ENCODE data around the gene GALNT9.

GALNT9 gene

DNA sequence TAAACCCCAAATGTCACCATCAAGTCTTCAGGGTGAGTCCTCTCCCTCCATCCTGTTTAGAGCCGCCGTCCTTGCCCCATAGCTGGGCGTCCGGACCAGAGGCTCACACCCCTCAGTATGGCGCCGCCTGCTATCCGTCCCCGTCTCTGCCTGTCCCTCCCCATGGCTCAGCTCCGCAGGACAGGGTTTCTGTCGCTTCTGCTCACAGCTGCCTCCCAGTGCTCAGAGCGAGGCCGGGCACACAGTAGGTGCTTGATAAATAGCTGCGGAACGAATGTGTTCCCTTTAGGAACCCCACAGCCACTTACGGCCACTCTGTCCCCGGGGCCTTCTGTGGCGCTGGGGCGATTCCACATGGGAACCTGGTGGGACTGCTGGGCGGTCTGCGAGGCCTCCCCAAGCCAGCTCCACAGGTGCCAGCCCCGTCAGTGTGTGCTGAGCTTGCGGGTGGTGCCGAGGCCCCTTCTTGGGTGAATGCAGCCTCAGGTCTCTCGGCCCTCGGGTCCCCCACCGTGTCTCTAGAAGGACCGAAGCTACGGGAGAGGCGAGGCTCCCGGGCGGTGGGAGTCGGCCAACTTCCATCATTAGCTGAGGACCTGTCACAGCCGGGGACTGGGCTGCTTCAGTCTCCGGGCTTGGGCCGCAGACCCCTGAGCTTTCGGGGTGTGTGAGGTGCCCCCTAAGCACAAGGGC, 122.2 kb downstream of the GALNT9 start:
- no peak for DNase-seq

DNA sequence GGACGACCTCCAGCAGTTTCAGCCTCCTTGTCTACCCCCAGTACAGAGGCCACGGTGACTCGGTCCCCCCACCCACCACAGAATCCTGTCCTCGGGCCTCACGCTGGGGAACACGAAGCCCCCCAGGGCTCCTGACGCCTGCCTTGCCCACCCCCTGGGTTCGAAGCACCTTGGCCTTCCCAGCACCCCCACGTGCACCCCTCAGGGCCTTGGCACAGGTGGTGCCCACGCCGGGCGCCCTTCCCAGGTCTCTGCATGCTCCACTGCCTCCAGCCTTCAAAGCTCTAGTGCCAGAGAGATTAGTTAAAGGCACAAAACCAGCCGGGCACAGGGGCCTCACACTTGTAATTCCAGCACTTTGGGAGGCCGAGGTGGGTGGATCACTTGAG, 123.3 kb downstream of the GALNT9 start:
- no peak for DNase-seq

DNA sequence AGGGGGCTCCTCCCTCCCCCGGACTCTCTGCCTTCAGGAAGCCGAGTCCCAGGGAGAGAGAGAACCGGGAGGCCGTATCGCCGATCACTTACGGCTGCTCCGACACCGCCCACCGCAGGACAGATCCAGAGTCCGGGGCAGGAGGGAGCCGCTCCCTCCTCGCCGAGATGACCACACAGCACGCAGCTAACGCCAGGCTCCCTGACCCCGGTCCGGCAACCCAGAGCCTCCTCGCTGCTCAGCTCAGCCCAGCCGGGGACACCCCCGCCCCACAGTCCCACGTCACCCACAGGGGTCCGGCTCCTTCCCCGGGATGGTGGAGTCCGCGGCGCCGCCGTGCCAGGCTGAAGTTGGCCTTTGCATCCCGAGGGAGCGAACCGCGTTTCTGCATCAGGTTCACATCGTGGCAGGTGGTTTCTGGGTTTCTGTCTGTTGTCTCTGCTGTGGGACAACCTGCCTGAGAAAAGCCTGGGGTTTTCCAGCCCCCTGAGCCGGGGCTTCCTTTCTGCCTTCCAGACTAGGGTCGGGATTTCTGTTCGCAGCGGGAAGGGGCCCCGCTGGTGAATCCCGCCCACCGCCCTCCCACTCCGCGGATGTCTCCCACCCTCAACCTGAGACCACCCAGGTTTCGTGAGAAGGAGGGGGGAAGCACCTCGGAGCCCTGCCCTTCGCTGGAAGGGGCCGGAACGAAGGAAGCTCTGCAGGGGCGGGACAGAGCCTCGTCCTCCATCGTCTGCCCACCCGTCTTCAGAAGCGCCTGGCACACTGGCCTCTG, 123.9 kb downstream of the GALNT9 start:
- no peak for DNase-seq

GRCh38 chr12:132204793-132205270, 124.6 kb downstream of the GALNT9 start:
- DNase-seq = no peak

DNA sequence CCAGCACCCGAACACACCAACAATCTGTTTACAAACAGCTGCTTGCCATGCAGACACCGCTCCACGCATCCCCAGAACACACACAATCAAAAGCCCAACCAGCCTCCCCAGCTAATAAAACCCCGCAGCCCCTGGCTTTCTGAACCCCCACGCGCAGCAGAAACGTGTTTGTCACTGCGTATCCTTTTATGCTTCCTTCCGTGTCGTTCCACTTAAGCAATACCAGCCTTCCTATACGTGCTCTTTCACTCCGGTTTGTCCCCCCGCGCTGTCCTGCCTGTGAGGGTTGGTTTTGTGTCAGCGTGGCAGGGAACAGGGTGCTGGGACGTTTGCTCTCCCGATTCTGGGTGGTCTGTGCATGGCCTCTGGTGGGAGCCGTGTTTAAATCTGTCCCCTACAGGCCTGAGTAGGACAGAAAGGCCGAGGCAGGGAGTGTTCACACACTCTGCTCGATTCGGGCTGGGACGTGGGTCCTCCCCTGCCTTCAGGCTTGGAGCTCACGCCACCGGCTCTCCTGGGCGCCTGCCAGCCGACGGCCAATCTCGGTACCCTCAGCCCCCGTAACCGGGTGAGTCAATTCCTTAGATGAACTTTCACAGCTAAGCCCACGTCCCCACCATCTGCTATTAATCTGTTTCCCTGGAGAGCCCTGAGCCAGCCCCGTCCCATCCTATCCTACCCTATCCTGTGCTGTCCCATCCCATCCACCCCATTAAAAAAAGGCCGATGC, 125.2 kb downstream of the GALNT9 start:
- no peak for DNase-seq

- DNase-seq = no peak
These were observed 126.3 kb downstream of the GALNT9 start for GRCh38 chr12:132202929-132203721.

- no peak for DNase-seq
These were observed 127.8 kb downstream of the GALNT9 start for GRCh38 chr12:132201391-132202120.

DNA sequence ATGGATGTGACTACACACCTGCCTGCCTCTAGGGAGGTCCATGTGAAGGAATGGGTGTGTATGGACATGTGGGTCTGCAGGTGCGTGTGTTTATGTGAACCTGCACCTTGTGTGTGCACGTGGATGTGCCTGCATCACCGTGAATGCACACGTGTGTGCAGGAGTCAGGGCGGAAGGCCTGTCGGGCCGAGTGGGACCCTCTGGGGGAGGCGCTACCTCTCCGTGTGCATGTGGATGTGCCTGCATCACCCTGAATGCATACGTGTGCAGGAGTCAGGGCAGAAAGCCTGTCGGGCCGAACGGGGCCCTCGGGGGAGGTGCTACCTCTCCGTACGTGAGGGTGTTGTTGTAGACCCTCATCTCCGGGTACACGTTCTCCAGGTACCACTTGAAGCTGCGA, 128.6 kb downstream of the GALNT9 start:
- no peak for DNase-seq

DNA sequence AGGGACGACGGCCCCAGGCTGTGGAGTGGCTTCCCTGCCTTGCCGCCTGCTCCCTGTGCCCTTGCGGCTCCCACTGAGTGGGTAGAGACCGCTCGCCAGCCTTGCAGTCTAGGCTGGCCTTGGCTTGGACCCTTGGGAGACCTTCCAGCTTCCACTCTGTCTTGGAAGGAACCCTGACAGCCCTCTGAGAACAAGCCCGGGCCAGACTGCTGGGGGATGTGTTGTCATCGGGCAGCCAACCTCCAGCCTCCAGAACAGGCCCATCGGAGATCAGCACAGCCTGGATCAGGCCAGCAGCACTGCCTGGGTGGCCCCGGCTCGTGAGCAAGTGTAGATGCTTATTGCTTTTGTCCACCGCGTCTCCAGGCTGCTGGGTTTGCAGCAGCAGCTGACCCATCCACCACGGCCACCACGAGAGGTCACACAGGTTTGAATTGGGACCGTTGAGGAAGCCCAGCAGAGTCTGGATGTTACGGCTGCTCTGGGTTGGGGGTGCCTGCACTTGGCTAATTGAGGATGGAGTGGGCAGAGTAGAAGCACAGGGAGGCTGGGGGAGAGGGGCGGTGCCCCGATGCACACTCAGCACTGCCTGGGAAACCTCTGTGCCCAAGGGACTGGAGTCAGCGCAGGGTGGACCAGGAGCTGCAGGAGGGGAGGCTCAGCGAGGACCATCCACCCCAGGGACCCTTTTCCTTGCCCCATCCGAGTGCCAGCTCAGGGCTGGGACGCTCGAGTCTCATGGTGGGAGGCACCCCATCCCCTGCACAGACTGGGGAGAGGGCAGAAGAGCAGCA, 129.7 kb downstream of the GALNT9 start:
- no peak for DNase-seq

- no peak for DNase-seq
These were observed 130.3 kb downstream of the GALNT9 start for GRCh38 chr12:132199101-132199500.

DNA sequence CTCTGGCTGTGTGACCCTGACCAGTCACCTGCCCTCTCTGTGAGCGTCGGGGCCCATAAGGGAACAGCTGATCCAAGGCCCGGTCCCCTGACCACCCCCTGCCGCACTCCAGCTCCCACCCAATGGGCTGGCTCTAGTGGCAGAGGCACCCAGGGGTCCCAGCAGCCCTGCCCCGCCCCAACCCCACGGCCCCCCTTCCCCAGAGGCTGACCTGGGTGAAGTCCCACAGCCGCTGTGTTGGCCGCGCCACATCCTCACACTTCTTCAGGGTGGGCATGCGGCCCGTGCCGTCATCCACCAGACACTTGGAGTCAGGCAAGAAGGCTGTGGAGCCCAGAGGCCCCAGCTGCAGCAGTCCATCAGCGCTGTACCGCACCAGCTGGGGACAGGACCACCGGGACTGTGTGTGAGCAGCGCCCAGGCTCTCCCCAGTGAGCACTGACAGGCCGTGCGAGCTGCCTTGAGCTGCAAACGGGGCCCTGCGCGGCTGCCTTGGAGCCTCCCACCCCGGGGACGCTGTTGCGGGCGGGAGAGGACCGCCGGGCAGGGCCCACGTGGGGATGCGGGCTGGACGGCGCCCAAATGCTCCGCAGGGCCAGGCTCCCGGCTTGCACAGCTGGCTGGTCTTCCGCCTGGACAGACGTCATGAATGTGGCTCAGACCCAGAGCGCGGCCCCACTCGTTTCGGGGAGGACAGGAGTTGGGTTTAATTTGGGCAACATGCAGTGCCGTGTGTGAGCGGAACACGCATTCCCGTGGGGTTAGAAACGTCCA, 131.6 kb downstream of the GALNT9 start:
- DNase-seq = no peak

DNA sequence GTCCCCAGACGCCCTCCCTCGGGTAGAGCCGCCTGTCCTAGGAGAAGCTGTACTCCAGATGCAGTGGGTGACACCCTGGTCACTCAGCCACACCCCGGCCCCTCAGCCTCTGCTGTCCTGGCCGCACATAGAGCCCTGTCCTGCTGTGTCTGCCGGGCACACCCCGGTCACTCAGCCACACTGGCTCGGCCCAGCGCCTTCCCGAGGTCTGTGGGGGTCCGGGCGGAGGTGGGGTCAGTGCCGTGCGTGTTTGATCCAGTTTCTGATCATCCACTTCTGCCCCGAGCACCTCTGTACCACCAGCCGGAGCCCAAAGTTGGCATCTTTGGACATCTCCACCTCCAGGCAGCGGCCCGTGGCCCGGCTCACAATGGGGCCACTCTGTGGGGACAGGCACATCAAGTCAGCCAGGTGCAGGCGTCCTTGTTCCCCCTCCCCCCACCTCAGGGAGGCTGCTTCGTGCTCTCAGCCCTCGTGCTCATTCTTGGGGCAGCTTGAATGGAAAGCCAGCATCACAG, 132.5 kb downstream of the GALNT9 start:
- no peak for DNase-seq

GRCh38 chr12:132196038-132196872, 133.1 kb downstream of the GALNT9 start:
- peak; percentile 70 for DNase-seq

DNA sequence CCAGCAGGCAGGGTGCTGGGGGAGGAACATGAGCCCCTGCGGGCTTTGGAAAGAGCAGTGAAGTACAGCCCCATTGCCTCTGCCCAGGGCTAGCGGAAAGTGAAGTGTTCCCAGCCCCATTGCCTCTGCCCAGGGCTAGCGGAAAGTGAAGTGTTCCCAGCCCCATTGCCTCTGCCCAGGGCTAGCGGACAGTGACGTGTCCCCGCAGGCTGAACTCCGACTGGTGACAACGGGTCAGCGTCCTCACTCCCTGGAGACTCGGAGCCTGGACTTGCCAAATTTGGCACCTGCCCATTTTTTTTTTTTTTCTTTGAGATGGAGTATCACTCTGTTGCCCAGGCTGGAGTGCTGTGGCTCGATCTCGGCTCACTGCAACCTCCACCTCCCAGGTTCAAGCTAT, 134.1 kb downstream of the GALNT9 start:
- DNase-seq = peak; percentile 39

DNA sequence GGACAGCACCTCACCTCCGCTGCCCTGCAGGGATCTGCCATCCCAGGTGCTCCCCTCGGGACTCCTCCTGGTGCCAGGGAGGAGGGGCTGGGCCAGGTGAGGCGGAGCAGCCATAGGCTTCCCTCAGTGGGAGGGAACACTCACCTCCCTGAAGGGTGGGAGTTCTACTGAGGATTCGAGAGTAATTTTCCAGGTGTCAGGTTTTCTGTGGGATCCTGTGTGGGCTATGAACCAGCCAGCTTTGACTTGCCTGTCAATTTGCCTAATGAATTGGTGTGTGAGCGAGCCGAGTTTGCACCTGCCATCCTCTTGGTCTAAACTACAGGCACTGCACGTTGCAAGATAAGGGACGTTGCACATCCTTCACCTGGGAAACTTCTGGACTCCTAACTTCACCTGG, 134.8 kb downstream of the GALNT9 start:
- DNase-seq = no peak

GRCh38 chr12:132194056-132194455, 135.3 kb downstream of the GALNT9 start:
- no peak for DNase-seq

DNA sequence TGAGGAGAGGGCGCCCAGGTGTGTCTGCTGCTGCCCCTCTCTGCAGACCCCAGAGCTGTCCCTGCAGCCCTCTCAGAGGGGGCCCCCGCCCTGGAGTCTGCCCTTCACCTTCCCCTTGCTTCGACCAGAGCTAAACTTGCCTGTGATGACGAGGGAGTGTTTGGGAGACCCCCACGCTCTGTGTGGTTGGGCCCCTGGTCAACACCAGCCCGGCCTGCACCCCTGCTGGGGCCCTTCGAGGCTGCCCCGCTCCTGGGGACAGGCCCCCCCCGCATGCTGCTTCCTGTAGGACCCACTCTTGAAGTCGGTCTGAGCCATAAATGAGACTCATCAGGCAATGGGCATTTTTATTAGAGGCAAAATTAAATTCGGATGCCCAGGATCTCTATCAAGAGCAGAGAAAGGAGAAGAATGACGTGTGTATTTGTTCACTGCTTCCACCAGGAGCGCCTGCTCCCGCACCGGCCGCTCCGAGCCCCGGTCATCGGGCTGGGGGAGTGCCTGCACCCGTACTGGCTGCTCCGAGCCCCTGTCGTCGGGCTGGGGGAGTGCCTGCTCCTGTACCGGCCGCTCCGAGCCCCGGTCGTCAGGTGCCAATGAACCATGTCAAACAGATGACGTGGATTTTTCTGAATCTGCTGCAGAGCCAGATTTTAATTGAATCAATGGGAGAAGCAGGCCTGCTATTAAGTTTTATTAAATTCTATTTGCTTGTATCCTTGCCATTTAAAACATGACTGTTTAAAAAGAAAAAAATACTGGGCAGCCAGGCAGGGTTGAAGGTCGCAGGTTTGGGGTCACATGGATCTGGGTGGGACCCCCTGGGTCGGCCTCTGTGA, 137.5 kb downstream of the GALNT9 start:
- no peak for DNase-seq

- DNase-seq = peak; percentile 7
These were observed 138.4 kb downstream of the GALNT9 start for GRCh38 chr12:132190834-132191500.
